Loucy (cell line): ENCODE data around the gene HMG20B.

ENCODE experiments used
- H2AFZ ChIP-seq: fragments of 200-600 bp; sonication (generic); 2 replicates; pipeline ENCODE4 v1.6.0; 2016; ENCODE audit warnings: antibody characterized with exemption, mild to moderate bottlenecking, low read length, moderate library complexity
- H3F3A ChIP-seq: fragments of 200-600 bp; 2 replicates; pipeline ENCODE4 v1.6.0; 2016; ENCODE audit warnings: antibody characterized with exemption, low read depth, mild to moderate bottlenecking
- H3K27me3 ChIP-seq: fragments of 200-600 bp; sonication (generic); 2 replicates; pipeline ENCODE4 v1.6.1; 2014; ENCODE audit warnings: low read length, mild to moderate bottlenecking; ENCODE audit not compliant: insufficient read depth, poor library complexity, severe bottlenecking
- H3K36me3 ChIP-seq: fragments of 200-600 bp; sonication (generic); 2 replicates; pipeline ENCODE4 v1.6.1; 2016; ENCODE audit warnings: low read length; ENCODE audit not compliant: insufficient read depth
- H3K4me1 ChIP-seq: fragments of 200-600 bp; sonication (generic); 2 replicates; pipeline ENCODE4 v1.5.1; 2014; ENCODE audit warnings: low read length, mild to moderate bottlenecking; ENCODE audit not compliant: insufficient read depth, poor library complexity, severe bottlenecking
- H3K4me2 ChIP-seq: fragments of 200-600 bp; sonication (generic); 2 replicates; pipeline ENCODE4 v1.6.0; 2014; ENCODE audit warnings: antibody characterized with exemption, low read length, low read depth, mild to moderate bottlenecking; ENCODE audit not compliant: poor library complexity, severe bottlenecking
- H3K4me3 ChIP-seq: fragments of 200-600 bp; sonication (generic); 2 replicates; pipeline ENCODE4 v1.5.1; 2014; ENCODE audit warnings: low read length, mild to moderate bottlenecking, mixed read lengths; ENCODE audit not compliant: poor library complexity, severe bottlenecking
- H3K79me2 ChIP-seq: fragments of 200-600 bp; sonication (generic); 2 replicates; pipeline ENCODE4 v1.6.1; 2014; ENCODE audit warnings: low read length; ENCODE audit not compliant: insufficient read depth
- H3K9ac ChIP-seq: fragments of 200-600 bp; sonication (generic); 2 replicates; pipeline ENCODE4 v1.6.0; 2014; ENCODE audit warnings: mild to moderate bottlenecking, low read depth, low read length, moderate library complexity; ENCODE audit not compliant: poor library complexity, severe bottlenecking
- H3K9me2 ChIP-seq: fragments of 200-600 bp; sonication (generic); replicated peaks from 2 replicates; pipeline ENCODE4 v1.6.1; 2016; ENCODE audit warnings: low read depth, low read length, mixed read lengths
- H3K9me3 ChIP-seq: fragments of 200-600 bp; sonication (generic); 2 replicates; pipeline ENCODE4 v1.6.1; 2014; ENCODE audit warnings: mild to moderate bottlenecking, antibody characterized with exemption, low read length, low read depth; ENCODE audit not compliant: insufficient read depth
- H4K20me1 ChIP-seq: fragments of 200-600 bp; sonication (generic); 2 replicates; pipeline ENCODE4 v1.6.0; 2014; ENCODE audit warnings: antibody characterized with exemption, low read length, mild to moderate bottlenecking; ENCODE audit not compliant: insufficient read depth, poor library complexity, severe bottlenecking
- EZH2phosphoT487 ChIP-seq: fragments of 200-600 bp; IDR thresholded peaks from 2 replicates; pipeline ENCODE4 v1.6.1; 2018; ENCODE audit warnings: antibody characterized with exemption, mild to moderate bottlenecking, moderate library complexity, borderline replicate concordance
- TF ChIP-seq, protein P1 (sequence below): fragments of 200-600 bp; sonication (generic); conservative IDR thresholded peaks from 2 replicates; pipeline ENCODE4 v1.5.1; 2014; ENCODE audit warnings: mild to moderate bottlenecking, antibody characterized with exemption, low read length

Gene HMG20B

DNA sequence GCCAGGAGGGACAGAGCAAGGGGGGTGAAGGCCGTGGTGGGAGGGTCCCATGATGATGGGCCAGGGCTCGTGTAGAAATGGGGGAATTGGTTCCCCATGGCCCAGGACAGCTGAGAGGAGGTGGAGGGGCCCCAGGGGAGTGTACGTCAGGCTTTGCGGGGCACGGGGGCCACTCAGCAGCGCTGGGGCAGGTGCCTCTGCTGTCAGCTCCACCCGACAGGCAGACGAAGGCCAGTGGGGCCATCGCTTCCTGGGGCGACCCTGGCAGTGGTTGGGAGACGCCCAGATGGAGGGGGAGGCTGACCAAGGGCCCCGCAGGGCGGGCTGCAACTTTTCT lies 35.7 kb upstream of the HMG20B start:
- Histone ChIP-seq H3K4me2 (no peak overlapping the region), H2AFZ (no peak overlapping the region), H3K9me2 (no peaks in the 10 kb centered on the region), H3K9me3 (no peaks in the 10 kb centered on the region), H4K20me1 (no peaks in the 10 kb centered on the region), H3K4me3 (no peak overlapping the region), H3F3A (no peaks in the 10 kb centered on the region), H3K27me3 (no peaks in the 10 kb centered on the region), H3K79me2 (no peaks in the 10 kb centered on the region), H3K4me1 (no peaks in the 10 kb centered on the region), H3K36me3 (peaks cover 52% of the 10 kb centered on the region; the same call in 1 of the 2 replicates), H3K9ac (no peak overlapping the region)
- TF ChIP-seq EZH2phosphoT487, result no peak
- TF ChIP-seq, protein P1, sequence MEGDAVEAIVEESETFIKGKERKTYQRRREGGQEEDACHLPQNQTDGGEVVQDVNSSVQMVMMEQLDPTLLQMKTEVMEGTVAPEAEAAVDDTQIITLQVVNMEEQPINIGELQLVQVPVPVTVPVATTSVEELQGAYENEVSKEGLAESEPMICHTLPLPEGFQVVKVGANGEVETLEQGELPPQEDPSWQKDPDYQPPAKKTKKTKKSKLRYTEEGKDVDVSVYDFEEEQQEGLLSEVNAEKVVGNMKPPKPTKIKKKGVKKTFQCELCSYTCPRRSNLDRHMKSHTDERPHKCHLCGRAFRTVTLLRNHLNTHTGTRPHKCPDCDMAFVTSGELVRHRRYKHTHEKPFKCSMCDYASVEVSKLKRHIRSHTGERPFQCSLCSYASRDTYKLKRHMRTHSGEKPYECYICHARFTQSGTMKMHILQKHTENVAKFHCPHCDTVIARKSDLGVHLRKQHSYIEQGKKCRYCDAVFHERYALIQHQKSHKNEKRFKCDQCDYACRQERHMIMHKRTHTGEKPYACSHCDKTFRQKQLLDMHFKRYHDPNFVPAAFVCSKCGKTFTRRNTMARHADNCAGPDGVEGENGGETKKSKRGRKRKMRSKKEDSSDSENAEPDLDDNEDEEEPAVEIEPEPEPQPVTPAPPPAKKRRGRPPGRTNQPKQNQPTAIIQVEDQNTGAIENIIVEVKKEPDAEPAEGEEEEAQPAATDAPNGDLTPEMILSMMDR, result no peak

- H3K4me3 ChIP-seq, result no peak overlapping the region
- no peaks in the 10 kb centered on the region for H3K79me2 ChIP-seq
- no peaks in the 10 kb centered on the region for H3K27me3 ChIP-seq
- no peaks in the 10 kb centered on the region for H3F3A ChIP-seq
- no peak overlapping the region for H2AFZ ChIP-seq
- TF ChIP-seq EZH2phosphoT487, result no peak
- TF ChIP-seq, protein P1, result no peak
- H3K9me3 ChIP-seq, result no peaks in the 10 kb centered on the region
- H3K4me2 ChIP-seq, result no peak overlapping the region
- peaks cover 46% of the 10 kb centered on the region; the same call in 1 of the 2 replicates for H3K36me3 ChIP-seq
- no peaks in the 10 kb centered on the region for H4K20me1 ChIP-seq
- no peaks in the 10 kb centered on the region for H3K4me1 ChIP-seq
- no peaks in the 10 kb centered on the region for H3K9me2 ChIP-seq
- no peak overlapping the region for H3K9ac ChIP-seq
Observed at GRCh38 chr19:3537438-3538240, 35.1 kb upstream of the HMG20B start.

GRCh38 chr19:3538258-3538929 lies 34.4 kb upstream of the HMG20B start:
- no peak for TF ChIP-seq EZH2phosphoT487
- TF ChIP-seq, protein P1, result no peak
- Histone ChIP-seq H3K4me2 (no peak overlapping the region), H3K79me2 (no peaks in the 10 kb centered on the region), H3K4me3 (no peak overlapping the region), H3K27me3 (no peaks in the 10 kb centered on the region), H3F3A (no peaks in the 10 kb centered on the region), H3K9me3 (no peaks in the 10 kb centered on the region), H3K9ac (no peak overlapping the region), H3K9me2 (no peaks in the 10 kb centered on the region), H3K36me3 (peaks cover 39% of the 10 kb centered on the region; the same call in 1 of the 2 replicates), H2AFZ (no peak overlapping the region), H3K4me1 (no peaks in the 10 kb centered on the region), H4K20me1 (no peaks in the 10 kb centered on the region)
